SK-N-SH (cell line): ENCODE data around the gene USP34. TPM values are rescaled to one million over a fixed set of nuclear protein-coding genes. Genes with fewer than 3 reads are reported as not detected.

ENCODE experiments used
- CTCF ChIA-PET: fragments of 300-600, 350-600 bp; formaldehyde crosslinking; extraction: SDS; loops from one replicate; lab custom pipeline; 2021; lab: Yijun Ruan, JAX
- POLR2A ChIA-PET: fragments of 350-600 bp; sonication (Branson Sonifier 250); formaldehyde crosslinking; extraction: SDS; loops from one replicate; lab custom pipeline; 2020; ENCODE audit warnings: antibody characterized with exemption, inconsistent platforms; lab: Yijun Ruan, JAX
- DNase-seq: peaks from one replicate; pipeline ENCODE4 v3.0.0; 2012
- H2AFZ ChIP-seq: fragments of 200-600 bp; sonication (generic); 2 replicates; pipeline ENCODE4 v1.8.1; 2016; ENCODE audit warnings: antibody characterized with exemption, mild to moderate bottlenecking, low read depth
- H3F3A ChIP-seq: fragments of 200-600 bp; sonication (generic); replicated peaks from 2 replicates; pipeline ENCODE3; 2016; ENCODE audit warnings: antibody characterized with exemption, mild to moderate bottlenecking; ENCODE audit not compliant: insufficient read depth
- H3K27ac ChIP-seq, 2 experiments: fragments of 200-500 bp in 1 of 2; fragments of 200-600 bp in 1 of 2; sonication (Bioruptor generic) in 1 of 2; sonication (generic), shearing (Covaris generic) in 1 of 2; 2 replicates each; pipeline versions ENCODE4 v1.5.1 to v1.6.1; 2014 to 2016; ENCODE audit warnings: low read depth in 2 of 2, inconsistent platforms in 1 of 2, low read length in 1 of 2, mild to moderate bottlenecking in 1 of 2, mixed read lengths in 1 of 2
- H3K27me3 ChIP-seq: fragments of 200-600 bp; sonication (generic), shearing (Covaris generic); 2 replicates; pipeline ENCODE4 v1.6.1; 2016; ENCODE audit warnings: mixed run types; ENCODE audit not compliant: insufficient read depth
- H3K36me3 ChIP-seq, 2 experiments: fragments of 200-500 bp in 1 of 2; fragments of 200-600 bp in 1 of 2; sonication (Bioruptor generic) in 1 of 2; sonication (generic) in 1 of 2; replicated peaks in 1 of 2; 2 replicates each; pipeline versions ENCODE3 to v1.5.1; 2014 to 2016; ENCODE audit warnings: low read length in 1 of 2, mild to moderate bottlenecking in 1 of 2; ENCODE audit not compliant: insufficient read depth in 2 of 2, control insufficient read depth in 1 of 2
- H3K4me1 ChIP-seq, 2 experiments: fragments of 200-500 bp in 1 of 2; fragments of 200-600 bp in 1 of 2; sonication (Bioruptor generic) in 1 of 2; sonication (generic), shearing (Covaris generic) in 1 of 2; 2 replicates each; pipeline versions ENCODE4 v1.5.1 to v1.6.1; 2014 to 2016; ENCODE audit warnings: low read depth in 1 of 2, low read length in 1 of 2, mixed run types in 1 of 2; ENCODE audit not compliant: insufficient read depth in 2 of 2, control insufficient read depth in 1 of 2
- H3K4me2 ChIP-seq: fragments of 200-600 bp; sonication (generic), shearing (Covaris generic); 2 replicates; pipeline ENCODE4 v1.6.1; 2017; ENCODE audit warnings: mixed run types
- H3K4me3 ChIP-seq, 2 experiments: fragments of 200-500 bp in 1 of 2; fragments of 200-600 bp in 1 of 2; sonication (Bioruptor generic) in 1 of 2; sonication (generic), shearing (Covaris generic) in 1 of 2; 2 replicates each; pipeline versions ENCODE4 v1.5.1 to v1.8.1; 2014 to 2016; ENCODE audit warnings: low read depth in 2 of 2, inconsistent platforms in 1 of 2, low read length in 1 of 2, mild to moderate bottlenecking in 1 of 2, mixed read lengths in 1 of 2, moderate library complexity in 1 of 2
- H3K79me2 ChIP-seq: fragments of 200-600 bp; sonication (generic); 2 replicates; pipeline ENCODE4 v1.8.1; 2017; ENCODE audit warnings: mild to moderate bottlenecking; ENCODE audit not compliant: insufficient read depth
- H3K9ac ChIP-seq: fragments of 200-600 bp; sonication (generic); 2 replicates; pipeline ENCODE4 v1.6.1; 2017; ENCODE audit warnings: mixed run types
- H3K9me2 ChIP-seq: fragments of 200-600 bp; sonication (generic); 2 replicates; pipeline ENCODE4 v1.6.1; 2017; ENCODE audit warnings: mixed run types
- H3K9me3 ChIP-seq: fragments of 200-600 bp; sonication (generic); 2 replicates; pipeline ENCODE4 v1.6.1; 2017; ENCODE audit warnings: mixed run types, mild to moderate bottlenecking, moderate library complexity
- H4K20me1 ChIP-seq: fragments of 200-600 bp; sonication (generic); 2 replicates; pipeline ENCODE4 v1.6.1; 2017; ENCODE audit warnings: mild to moderate bottlenecking, mixed run types; ENCODE audit not compliant: insufficient read depth
- CHD2 ChIP-seq: fragments of 150-350 bp; IDR thresholded peaks from 2 replicates; pipeline ENCODE4 v1.6.1; 2018; ENCODE audit warnings: low read length; ENCODE audit not compliant: partially characterized antibody
- FOSL2 ChIP-seq: IDR thresholded peaks from 2 replicates; pipeline ENCODE4 v1.4.0; 2012; ENCODE audit warnings: low read depth, mild to moderate bottlenecking, moderate library complexity, borderline replicate concordance
- FOXJ3 ChIP-seq: sonication (generic); formaldehyde crosslinking; IDR thresholded peaks from 2 replicates; pipeline ENCODE4 v1.5.1; 2020; ENCODE audit warnings: mild to moderate bottlenecking, missing genetic modification reagents
- GABPA ChIP-seq: IDR thresholded peaks from 2 replicates; pipeline ENCODE4 v1.4.0; 2012; ENCODE audit warnings: low read depth, mild to moderate bottlenecking
- IRF3 ChIP-seq: fragments of 150-350 bp; IDR thresholded peaks from 2 replicates; pipeline ENCODE4 v1.6.1; 2016; ENCODE audit warnings: mild to moderate bottlenecking, low read depth, low read length
- JUND ChIP-seq: IDR thresholded peaks from 2 replicates; pipeline ENCODE4 v1.4.0; 2012
- MEF2A ChIP-seq: IDR thresholded peaks from 2 replicates; pipeline ENCODE4 v1.4.0; 2012; ENCODE audit warnings: low read depth, borderline replicate concordance
- NFIC ChIP-seq: IDR thresholded peaks from 2 replicates; pipeline ENCODE4 v1.4.0; 2012; ENCODE audit warnings: borderline replicate concordance
- NRF1 ChIP-seq: IDR thresholded peaks from 2 replicates; pipeline ENCODE4 v1.6.1; 2012; ENCODE audit warnings: low read depth, mild to moderate bottlenecking, low read length
- POLR2AphosphoS5 ChIP-seq: IDR thresholded peaks from 2 replicates; pipeline ENCODE4 v1.6.1; 2012; ENCODE audit warnings: low read depth, low read length
- RAD21 ChIP-seq: IDR thresholded peaks from 2 replicates; pipeline ENCODE4 v1.6.1; 2012; ENCODE audit warnings: mild to moderate bottlenecking, low read length
- RFX5 ChIP-seq: IDR thresholded peaks from 2 replicates; pipeline ENCODE4 v1.6.1; 2012; ENCODE audit warnings: mild to moderate bottlenecking, improper control_type of control experiment, low read length
- RXRA ChIP-seq: IDR thresholded peaks from 2 replicates; pipeline ENCODE4 v1.4.0; 2012; ENCODE audit warnings: low read depth, mild to moderate bottlenecking, borderline replicate concordance
- SIN3A ChIP-seq: IDR thresholded peaks from 2 replicates; pipeline ENCODE4 v1.6.1; 2012; ENCODE audit warnings: low read depth, mild to moderate bottlenecking, low read length, moderate library complexity, borderline replicate concordance
- SMC3 ChIP-seq: IDR thresholded peaks from 2 replicates; pipeline ENCODE4 v1.6.1; 2012; ENCODE audit warnings: low read depth, low read length, improper control_type of control experiment
- TAF1 ChIP-seq: IDR thresholded peaks from 2 replicates; pipeline ENCODE4 v1.6.1; 2012; ENCODE audit warnings: low read depth, mild to moderate bottlenecking, low read length, moderate library complexity, borderline replicate concordance
- TCF12 ChIP-seq: IDR thresholded peaks from 2 replicates; pipeline ENCODE4 v1.4.0; 2012
- YY1 ChIP-seq: IDR thresholded peaks from 2 replicates; pipeline ENCODE4 v1.4.0; 2012; ENCODE audit warnings: low read depth, mild to moderate bottlenecking
- WGBS: methylation state at CpG from one replicate; pipeline ENCODE4 v1.1.6; 2017; ENCODE audit warnings: low lambda C conversion rate; 5-methylcytosine and 5-hydroxymethylcytosine counted together
- polyA plus RNA-seq, 3 experiments: library from polyadenylated mRNA; depleted of rRNA; stranded (reverse); fragments of >200 nt; gene quantifications; 2 replicates each; pipeline ENCODE4 v1.2.3, GENCODE V29; 2012
- TF ChIP-seq, protein P1 (sequence below): fragments of 200-600 bp; sonication (generic); IDR thresholded peaks from 2 replicates; pipeline ENCODE4 v1.6.1; 2017; ENCODE audit warnings: antibody characterized with exemption, mild to moderate bottlenecking, moderate library complexity
- TF ChIP-seq, protein P2 (sequence below): fragments of 150-350 bp; IDR thresholded peaks from 2 replicates; pipeline ENCODE4 v1.6.1; 2017; ENCODE audit warnings: antibody characterized with exemption, low read length, low read depth, borderline replicate concordance

Gene USP34
- polyA plus RNA-seq, 1 of the 3 experiments (the other 2 are of a cell fraction), result 31.4 TPM

DNA sequence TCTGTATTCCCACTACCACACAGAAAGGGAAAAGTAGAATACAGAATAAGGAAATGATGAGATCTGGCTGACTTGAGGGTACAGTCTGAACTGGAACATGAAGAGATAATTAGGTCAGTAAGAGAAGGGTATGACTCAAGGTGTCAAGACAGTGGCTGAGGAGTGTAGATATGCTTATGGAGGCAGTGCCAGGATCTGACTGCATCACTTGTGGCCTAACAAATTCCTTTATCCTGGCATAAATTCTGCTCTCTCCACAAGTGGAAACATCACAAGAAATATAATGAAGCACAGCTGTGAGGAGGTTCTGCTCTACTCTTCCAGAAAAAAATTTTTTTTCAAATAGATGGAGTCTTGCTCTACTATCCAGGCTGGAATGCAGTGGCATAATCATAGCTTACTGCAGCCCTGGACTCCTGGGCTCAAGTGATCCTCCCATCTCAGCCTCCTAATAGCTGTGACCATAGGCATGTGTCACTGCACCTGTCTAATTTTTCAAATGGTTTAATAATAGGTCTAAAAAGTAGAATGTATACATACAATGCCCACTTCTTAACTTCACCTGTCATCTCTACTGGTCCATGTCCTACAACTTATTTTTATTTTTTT is 223.6 kb downstream of the USP34 start (continued):
- TF ChIP-seq, protein P1, sequence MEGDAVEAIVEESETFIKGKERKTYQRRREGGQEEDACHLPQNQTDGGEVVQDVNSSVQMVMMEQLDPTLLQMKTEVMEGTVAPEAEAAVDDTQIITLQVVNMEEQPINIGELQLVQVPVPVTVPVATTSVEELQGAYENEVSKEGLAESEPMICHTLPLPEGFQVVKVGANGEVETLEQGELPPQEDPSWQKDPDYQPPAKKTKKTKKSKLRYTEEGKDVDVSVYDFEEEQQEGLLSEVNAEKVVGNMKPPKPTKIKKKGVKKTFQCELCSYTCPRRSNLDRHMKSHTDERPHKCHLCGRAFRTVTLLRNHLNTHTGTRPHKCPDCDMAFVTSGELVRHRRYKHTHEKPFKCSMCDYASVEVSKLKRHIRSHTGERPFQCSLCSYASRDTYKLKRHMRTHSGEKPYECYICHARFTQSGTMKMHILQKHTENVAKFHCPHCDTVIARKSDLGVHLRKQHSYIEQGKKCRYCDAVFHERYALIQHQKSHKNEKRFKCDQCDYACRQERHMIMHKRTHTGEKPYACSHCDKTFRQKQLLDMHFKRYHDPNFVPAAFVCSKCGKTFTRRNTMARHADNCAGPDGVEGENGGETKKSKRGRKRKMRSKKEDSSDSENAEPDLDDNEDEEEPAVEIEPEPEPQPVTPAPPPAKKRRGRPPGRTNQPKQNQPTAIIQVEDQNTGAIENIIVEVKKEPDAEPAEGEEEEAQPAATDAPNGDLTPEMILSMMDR, result no peak

DNA sequence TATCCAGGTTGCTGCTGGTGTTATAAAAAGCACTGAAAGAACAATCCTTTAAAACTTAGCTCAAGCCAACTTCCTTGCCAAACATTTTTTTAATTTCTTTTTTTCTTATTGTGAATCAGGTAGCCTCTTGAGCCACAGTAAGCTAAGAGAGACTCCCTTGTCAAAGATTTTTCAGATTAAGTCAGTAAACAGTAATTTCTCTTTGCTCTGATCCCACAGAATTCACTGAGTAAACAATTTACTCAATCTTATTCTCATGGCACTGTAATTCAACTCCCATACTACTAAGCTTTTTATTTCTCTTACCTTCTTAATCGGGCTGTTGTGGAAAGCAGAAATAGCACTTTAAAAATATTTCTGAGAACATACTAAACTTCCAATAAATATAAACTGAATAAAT is 226.2 kb downstream of the USP34 start:
- Histone ChIP-seq H3K79me2 (0 out of 2 replicates have a peak, but pooled peaks cover 6% of the 10 kb centered on the region), H3K36me3 (peaks cover 42 to 81% of the 10 kb centered on the region in 2 experiments), H2AFZ (no peak overlapping the region), H4K20me1 (no peaks in the 10 kb centered on the region), H3K4me1 (no peaks in the 10 kb centered on the region), H3F3A (peaks cover 29% of the 10 kb centered on the region), H3K4me3 (no peak overlapping the region), H3K9me3 (no peaks in the 10 kb centered on the region; the same call in 1 of the 2 replicates), H3K27ac (no peak overlapping the region), H3K27me3 (no peaks in the 10 kb centered on the region), H3K9ac (no peak overlapping the region), H3K9me2 (no peaks in the 10 kb centered on the region), H3K4me2 (no peak overlapping the region)
- DNase-seq, result no peak
- no peak for TF ChIP-seq NFIC
- TF ChIP-seq, protein P2, sequence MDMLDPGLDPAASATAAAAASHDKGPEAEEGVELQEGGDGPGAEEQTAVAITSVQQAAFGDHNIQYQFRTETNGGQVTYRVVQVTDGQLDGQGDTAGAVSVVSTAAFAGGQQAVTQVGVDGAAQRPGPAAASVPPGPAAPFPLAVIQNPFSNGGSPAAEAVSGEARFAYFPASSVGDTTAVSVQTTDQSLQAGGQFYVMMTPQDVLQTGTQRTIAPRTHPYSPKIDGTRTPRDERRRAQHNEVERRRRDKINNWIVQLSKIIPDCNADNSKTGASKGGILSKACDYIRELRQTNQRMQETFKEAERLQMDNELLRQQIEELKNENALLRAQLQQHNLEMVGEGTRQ, result no peak
- TF ChIP-seq MEF2A, result no peak
- TF ChIP-seq JUND, result no peak
- no peak for TF ChIP-seq NRF1
- no peak for TF ChIP-seq POLR2AphosphoS5
- TF ChIP-seq GABPA, result no peak
- no peak for TF ChIP-seq CHD2
- TF ChIP-seq RXRA, result no peak
- TF ChIP-seq TCF12, result no peak
- no peak for TF ChIP-seq FOSL2
- no peak for TF ChIP-seq YY1
- POLR2A ChIA-PET, result no interaction called here
- CTCF ChIA-PET, result interaction anchor here (0.7 kb wide), 1 partner anchor 32 kb away, joined by 3 read pairs; no protein-coding TSS in a partner anchor
- 94% methylated on average over 1 of the region's 1 CpG for WGBS

DNA sequence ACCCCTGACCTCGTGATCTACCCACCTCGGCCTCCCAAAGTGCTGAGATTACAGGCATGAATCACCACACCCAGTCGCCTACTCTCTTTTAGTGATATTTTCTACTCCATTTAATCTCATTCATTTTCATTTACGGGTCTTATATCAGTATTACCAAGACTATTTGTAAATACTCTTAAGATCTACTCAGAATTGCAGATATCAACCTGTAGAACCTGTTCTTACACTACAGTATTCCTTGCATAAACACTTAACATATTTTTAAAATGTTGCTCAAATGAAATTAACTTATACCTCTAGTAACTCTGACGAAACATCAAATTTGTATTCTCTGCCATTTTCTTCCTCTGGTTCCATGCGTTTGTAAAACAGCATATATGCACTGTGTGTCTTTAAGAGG is 229.6 kb downstream of the USP34 start:
- POLR2A ChIA-PET, result no interaction called here
- Histone ChIP-seq H3K4me2 (no peak overlapping the region), H3K79me2 (0 out of 2 replicates have a peak, but pooled peaks cover 6% of the 10 kb centered on the region), H4K20me1 (no peaks in the 10 kb centered on the region), H3K36me3 (peaks cover 27 to 62% of the 10 kb centered on the region in 2 experiments), H3K4me3 (no peak overlapping the region), H3F3A (peaks cover 15% of the 10 kb centered on the region), H3K4me1 (0 out of 4 replicates have a peak, but pooled peaks cover 0 to 4% of the 10 kb centered on the region in 2 experiments), H3K9me2 (no peaks in the 10 kb centered on the region), H2AFZ (no peak overlapping the region), H3K27ac (no peak overlapping the region), H3K9me3 (no peaks in the 10 kb centered on the region; the same call in 1 of the 2 replicates), H3K9ac (no peak overlapping the region), H3K27me3 (no peaks in the 10 kb centered on the region)
- 97% methylated on average over 6 of the region's 6 CpGs for WGBS
- no peak for DNase-seq
- CTCF ChIA-PET, result no interaction called here
- TF ChIP-seq JUND (no peak), TAF1 (no peak), FOXJ3 (CRISPR knock-in tag) (no peak), IRF3 (no peak), RFX5 (no peak), SIN3A (no peak), RAD21 (no peak), SMC3 (no peak), POLR2AphosphoS5 (no peak)
